Tibial artery (tissue), 4 donors: Measurements from ENCODE around the gene HILPDA.
"Not testable (repeated sequence)": the region's sequence is repeated elsewhere in the genome, so short reads cannot be mapped to it uniquely, and the experiment has no call there.

Experiments used
- DNase-seq, 2 donors: peaks; one replicate each; pipeline ENCODE4 v3.0.0-alpha.2; 2019
- H3K27ac ChIP-seq, 2 donors: fragments of 200-600 bp; sonication (generic) in 1 of 2; 1 replicate in 1 of 2; 2 replicates in 1 of 2; pipeline ENCODE4 v1.5.1; 2018 to 2019; ENCODE audit warnings: mild to moderate bottlenecking in 1 of 2
- H3K27me3 ChIP-seq, 2 donors: fragments of 200-600 bp; sonication (generic) in 1 of 2; one replicate each; pipeline versions ENCODE4 v1.5.1 to v1.6.0; 2016 to 2019
- H3K36me3 ChIP-seq, 3 donors: fragments of 200-600 bp; sonication (generic) in 2 of 3; one replicate each; pipeline ENCODE4 v1.5.1; 2016 to 2019; ENCODE audit warnings: mild to moderate bottlenecking in 2 of 3
- H3K4me1 ChIP-seq, 4 donors: fragments of 200-600 bp; sonication (generic) in 2 of 4; 1 replicate in 3 of 4; 2 replicates in 1 of 4; pipeline ENCODE4 v1.5.1; 2016 to 2019
- H3K4me3 ChIP-seq, 2 donors: fragments of 200-600 bp; sonication (generic) in 1 of 2; 1 replicate in 1 of 2; 2 replicates in 1 of 2; pipeline ENCODE4 v1.5.1; 2018 to 2019; ENCODE audit warnings: mild to moderate bottlenecking in 2 of 2
- H3K9me3 ChIP-seq, 3 donors: fragments of 200-600 bp; sonication (generic) in 1 of 3; one replicate each; pipeline ENCODE4 v1.5.1; 2016 to 2019
- intact Hi-C: fragments of 100-400 bp; cut with DNase I; formaldehyde crosslinking; loops from one replicate; pipeline ENCODE4 v1.15.0; 2023; ENCODE audit warnings: low total_unique reads
- TF ChIP-seq, protein P1 (sequence below), 2 experiments: fragments of 200-600 bp in 1 of 2; fragments of 450-650 bp in 1 of 2; IDR thresholded peaks; one replicate each; pipeline ENCODE4 v1.5.1; 2017 to 2019; ENCODE audit warnings: antibody characterized with exemption in 2 of 2, mild to moderate bottlenecking in 1 of 2, moderate library complexity in 1 of 2

Gene HILPDA

DNA sequence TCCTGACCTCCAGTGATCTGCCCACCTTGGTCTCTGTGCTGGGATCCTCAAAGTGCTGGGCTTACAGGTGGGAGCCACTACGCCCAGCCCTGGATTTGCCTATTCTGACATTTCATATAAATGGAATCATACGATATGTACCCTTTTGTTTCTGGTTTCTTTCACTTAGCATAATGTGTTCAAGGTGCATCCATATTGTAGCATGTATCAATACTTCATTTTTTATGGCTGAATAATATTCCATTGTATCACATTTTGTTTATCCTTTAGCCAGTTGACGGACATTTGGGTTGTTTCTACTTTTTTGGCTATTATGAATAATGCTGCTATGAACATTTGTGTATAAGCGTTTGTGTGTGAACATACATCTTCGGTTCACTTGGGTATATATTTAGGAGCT, 4.8 kb upstream of the HILPDA start:
- Histone ChIP-seq H3K9me3 (no peaks in the 10 kb centered on the region), H3K4me1 (peaks cover 0 to 36% (median 17%) of the 10 kb centered on the region in 4 donors), H3K27me3 (no peaks in the 10 kb centered on the region), H3K27ac (peak overlapping the region; percentile 19 to 20), H3K36me3 (no peaks in the 10 kb centered on the region), H3K4me3 (no peak overlapping the region)
- TF ChIP-seq, protein P1, sequence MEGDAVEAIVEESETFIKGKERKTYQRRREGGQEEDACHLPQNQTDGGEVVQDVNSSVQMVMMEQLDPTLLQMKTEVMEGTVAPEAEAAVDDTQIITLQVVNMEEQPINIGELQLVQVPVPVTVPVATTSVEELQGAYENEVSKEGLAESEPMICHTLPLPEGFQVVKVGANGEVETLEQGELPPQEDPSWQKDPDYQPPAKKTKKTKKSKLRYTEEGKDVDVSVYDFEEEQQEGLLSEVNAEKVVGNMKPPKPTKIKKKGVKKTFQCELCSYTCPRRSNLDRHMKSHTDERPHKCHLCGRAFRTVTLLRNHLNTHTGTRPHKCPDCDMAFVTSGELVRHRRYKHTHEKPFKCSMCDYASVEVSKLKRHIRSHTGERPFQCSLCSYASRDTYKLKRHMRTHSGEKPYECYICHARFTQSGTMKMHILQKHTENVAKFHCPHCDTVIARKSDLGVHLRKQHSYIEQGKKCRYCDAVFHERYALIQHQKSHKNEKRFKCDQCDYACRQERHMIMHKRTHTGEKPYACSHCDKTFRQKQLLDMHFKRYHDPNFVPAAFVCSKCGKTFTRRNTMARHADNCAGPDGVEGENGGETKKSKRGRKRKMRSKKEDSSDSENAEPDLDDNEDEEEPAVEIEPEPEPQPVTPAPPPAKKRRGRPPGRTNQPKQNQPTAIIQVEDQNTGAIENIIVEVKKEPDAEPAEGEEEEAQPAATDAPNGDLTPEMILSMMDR (IDR thresholded peaks at IDR 0.05) = no peak
- intact Hi-C loops = no loop called here
- DNase-seq = no peak

DNA sequence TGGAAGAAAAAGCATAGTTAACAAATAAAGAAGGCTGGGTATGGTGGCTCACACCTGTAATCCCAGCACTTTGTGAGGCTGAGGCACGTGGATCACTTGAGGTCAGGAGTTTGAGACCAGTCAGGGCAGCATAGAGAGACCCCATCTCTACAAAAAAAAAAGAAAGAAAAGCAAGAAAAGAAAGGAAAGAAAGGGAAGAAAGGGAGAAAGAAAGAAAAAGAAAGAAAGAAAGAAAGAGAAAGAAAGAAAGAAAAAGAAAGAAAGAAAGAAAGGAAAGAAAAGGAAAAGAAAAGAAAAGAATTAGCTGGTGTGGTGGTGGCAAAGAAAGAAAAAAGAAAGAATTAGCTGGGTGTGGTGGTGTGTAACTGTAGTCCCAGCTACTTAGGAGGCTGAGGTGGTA, 3.1 kb upstream of the HILPDA start:
- intact Hi-C loops = no loop called here
- Histone ChIP-seq H3K9me3 (no peaks in the 10 kb centered on the region), H3K36me3 (no peaks in the 10 kb centered on the region), H3K27me3 (no peaks in the 10 kb centered on the region), H3K27ac (no peak overlapping the region), H3K4me3 (no peak overlapping the region), H3K4me1 (peaks cover 0 to 44% (median 28%) of the 10 kb centered on the region in 4 donors)
- TF ChIP-seq, protein P1 (IDR thresholded peaks at IDR 0.05) = no peak
- no peak for DNase-seq

DNA sequence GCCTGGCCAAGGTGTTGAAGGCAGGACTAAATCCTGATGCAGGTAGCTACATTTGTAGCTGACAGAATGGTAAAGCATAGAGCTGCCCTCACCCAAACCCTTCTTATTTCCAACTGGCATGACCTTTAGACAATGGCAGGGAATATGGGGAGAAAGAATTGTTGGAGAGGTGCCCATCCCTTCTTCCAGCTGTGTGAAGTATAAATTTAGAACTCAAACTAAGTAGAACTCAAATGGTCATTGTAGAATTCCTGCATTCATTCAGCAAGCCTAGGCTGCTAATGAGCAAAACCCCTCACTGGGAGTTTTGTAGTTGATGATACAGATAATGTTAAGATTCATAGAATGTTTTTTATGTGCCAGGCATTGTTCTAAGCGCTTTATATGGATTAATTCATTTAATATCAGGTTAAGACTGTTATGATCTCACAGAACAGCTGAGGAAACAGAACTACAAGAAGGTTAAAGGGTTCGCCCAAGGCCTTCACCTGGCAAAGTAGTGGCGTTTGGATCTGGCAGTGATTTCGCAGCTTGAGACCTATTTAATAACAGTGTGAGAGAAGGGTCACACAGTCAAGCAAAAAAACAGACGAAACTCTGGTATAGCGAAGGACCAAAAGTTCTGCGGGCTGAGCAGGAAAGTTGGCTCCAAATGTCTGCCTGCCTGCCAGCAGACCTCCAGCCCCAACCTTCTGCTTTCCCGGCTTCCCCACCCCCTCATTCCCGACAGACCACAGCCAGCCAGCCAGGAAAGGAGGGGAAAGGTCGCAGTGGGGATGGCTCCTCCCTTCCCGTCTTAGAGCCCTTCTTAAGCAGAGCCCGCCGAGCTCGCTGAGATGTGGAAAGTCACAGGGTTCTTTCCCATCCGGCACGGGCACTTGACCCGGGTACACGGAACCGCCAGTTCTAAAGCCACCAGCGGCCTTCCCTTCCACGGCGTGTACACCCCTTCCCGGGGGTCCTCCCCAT, 1.6 kb upstream of the HILPDA start:
- Histone ChIP-seq H3K36me3 (no peaks in the 10 kb centered on the region), H3K9me3 (no peaks in the 10 kb centered on the region), H3K27me3 (no peaks in the 10 kb centered on the region), H3K4me3 (peak overlapping the region; percentile 65 to 85), H3K27ac (peak overlapping the region; percentile 87 to 92), H3K4me1 (peaks cover 0 to 44% (median 40%) of the 10 kb centered on the region in 4 donors)
- intact Hi-C loops = no loop called here
- TF ChIP-seq, protein P1 (IDR thresholded peaks at IDR 0.05) = no peak
- peak; percentile 89 to 93 for DNase-seq

DNA sequence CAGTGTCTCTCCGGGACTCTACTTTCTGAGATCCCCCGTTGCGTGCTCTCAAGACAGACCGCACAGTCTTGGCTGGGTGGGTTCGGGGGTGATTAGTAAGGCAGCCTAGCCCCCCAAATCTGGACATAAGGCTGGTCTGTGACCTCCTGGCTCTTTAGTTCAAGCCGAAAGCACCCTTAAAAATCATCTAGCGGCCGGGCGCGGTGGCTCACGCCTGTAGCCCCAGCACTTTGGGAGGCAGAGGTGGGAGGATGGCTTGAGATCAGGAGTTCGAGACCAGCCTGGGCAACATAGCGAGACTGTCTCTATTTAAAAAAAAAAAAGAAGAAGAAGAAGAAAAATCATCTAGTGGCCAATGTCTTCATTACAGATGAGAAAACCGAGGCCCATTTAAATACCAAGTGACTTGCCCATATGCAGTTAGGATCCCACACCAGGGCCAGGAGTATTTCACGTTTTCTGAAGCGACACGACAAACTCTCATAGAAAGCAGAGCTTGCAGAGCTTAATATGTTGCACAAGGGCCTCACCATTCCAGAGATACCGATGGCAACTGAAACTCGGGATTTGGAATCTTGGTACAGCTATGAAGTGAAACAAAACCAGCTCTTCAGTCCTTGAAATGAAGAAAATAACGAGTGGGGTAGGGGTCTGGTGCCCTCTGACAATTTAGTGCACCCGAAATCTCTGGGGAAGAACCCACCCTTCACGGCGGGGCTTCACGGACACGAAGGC, 703 bp upstream of the HILPDA start:
- H3K4me3 ChIP-seq = peak overlapping the region; percentile 65 to 85
- H3K4me1 ChIP-seq = peaks cover 0 to 46% (median 45%) of the 10 kb centered on the region in 4 donors
- H3K36me3 ChIP-seq = no peaks in the 10 kb centered on the region
- TF ChIP-seq, protein P1 (IDR thresholded peaks at IDR 0.05) = peak in 1 of 2 experiments; percentile 39
- H3K27ac ChIP-seq = peak overlapping the region; percentile 87 to 92
- H3K9me3 ChIP-seq = no peaks in the 10 kb centered on the region
- intact Hi-C loops = loop anchor here (5.0 kb wide), 1 partner anchor 43 kb away; no protein-coding TSS in a partner anchor
- DNase-seq = no peak
- H3K27me3 ChIP-seq = no peaks in the 10 kb centered on the region

DNA sequence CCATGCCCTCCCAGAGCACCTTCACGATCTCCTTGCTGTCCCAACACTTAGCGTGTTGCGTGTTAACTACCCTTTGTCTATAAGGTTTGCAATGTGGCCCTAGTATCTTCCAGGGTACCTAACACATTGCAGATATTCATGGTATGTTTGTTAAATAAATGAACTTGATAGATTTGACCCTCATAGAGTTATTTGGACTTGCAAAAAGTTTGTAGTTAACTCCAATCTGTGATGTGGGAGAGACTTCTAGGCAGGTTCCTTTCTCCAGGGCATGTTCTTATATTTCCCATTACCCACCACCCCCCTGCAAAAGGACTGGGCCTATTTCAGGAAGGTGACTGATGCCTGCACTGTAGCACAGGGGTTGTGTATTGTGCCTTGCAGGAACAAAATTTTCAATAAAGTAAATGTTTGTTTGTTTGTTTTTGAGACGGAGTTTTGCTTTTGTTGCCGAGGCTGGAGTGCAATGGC, 612 bp downstream of the HILPDA start:
- intact Hi-C loops = loop anchor here (5.0 kb wide), 1 partner anchor 44 kb away; no protein-coding TSS in a partner anchor
- DNase-seq = no peak
- peak overlapping the region; percentile 65 to 85 for H3K4me3 ChIP-seq
- no peaks in the 10 kb centered on the region for H3K9me3 ChIP-seq
- H3K36me3 ChIP-seq = no peaks in the 10 kb centered on the region
- H3K27me3 ChIP-seq = no peaks in the 10 kb centered on the region
- peak overlapping the region; percentile 87 to 92 for H3K27ac ChIP-seq
- H3K4me1 ChIP-seq = peaks cover 0 to 46% (median 41%) of the 10 kb centered on the region in 4 donors
- TF ChIP-seq, protein P1 (IDR thresholded peaks at IDR 0.05) = no peak

DNA sequence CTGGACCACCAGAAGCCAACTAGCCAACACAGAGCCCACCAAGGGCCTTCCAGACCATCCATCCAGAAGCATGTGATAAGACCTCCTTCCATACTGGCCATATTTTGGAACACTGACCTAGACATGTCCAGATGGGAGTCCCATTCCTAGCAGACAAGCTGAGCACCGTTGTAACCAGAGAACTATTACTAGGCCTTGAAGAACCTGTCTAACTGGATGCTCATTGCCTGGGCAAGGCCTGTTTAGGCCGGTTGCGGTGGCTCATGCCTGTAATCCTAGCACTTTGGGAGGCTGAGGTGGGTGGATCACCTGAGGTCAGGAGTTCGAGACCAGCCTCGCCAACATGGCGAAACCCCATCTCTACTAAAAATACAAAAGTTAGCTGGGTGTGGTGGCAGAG, 1.7 kb downstream of the HILPDA start:
- H3K36me3 ChIP-seq, H3K9me3 ChIP-seq, DNase-seq, H3K27me3 ChIP-seq: not testable (repeated sequence)
- peaks cover 0 to 46% (median 41%) of the 10 kb centered on the region in 4 donors for H3K4me1 ChIP-seq
- H3K27ac ChIP-seq = peak overlapping the region; percentile 87 to 92
- intact Hi-C loops = loop anchor here (5.0 kb wide), 1 partner anchor 45 kb away; no protein-coding TSS in a partner anchor
- H3K4me3 ChIP-seq = peak overlapping the region in 1 of 2 donors; percentile 85
